ENCODE data around the gene CCDC74B.
"Not testable (repeated sequence)": the region's sequence is repeated elsewhere in the genome, so short reads cannot be mapped to it uniquely, and the experiment has no call there.

The CCDC74B gene

GRCh38 chr2:130137118-130137517, 7.8 kb downstream of the CCDC74B start:
- H3K4me3 ChIP-seq (ENCODE audit: low read depth, low read length); DNase-seq (ENCODE audit: low read depth): not testable (repeated sequence)

- DNase-seq (ENCODE audit: low read depth); H3K4me3 ChIP-seq (ENCODE audit: low read depth, low read length): not testable (repeated sequence)
These were observed 8.4 kb downstream of the CCDC74B start for GRCh38 chr2:130136546-130136945.

DNA sequence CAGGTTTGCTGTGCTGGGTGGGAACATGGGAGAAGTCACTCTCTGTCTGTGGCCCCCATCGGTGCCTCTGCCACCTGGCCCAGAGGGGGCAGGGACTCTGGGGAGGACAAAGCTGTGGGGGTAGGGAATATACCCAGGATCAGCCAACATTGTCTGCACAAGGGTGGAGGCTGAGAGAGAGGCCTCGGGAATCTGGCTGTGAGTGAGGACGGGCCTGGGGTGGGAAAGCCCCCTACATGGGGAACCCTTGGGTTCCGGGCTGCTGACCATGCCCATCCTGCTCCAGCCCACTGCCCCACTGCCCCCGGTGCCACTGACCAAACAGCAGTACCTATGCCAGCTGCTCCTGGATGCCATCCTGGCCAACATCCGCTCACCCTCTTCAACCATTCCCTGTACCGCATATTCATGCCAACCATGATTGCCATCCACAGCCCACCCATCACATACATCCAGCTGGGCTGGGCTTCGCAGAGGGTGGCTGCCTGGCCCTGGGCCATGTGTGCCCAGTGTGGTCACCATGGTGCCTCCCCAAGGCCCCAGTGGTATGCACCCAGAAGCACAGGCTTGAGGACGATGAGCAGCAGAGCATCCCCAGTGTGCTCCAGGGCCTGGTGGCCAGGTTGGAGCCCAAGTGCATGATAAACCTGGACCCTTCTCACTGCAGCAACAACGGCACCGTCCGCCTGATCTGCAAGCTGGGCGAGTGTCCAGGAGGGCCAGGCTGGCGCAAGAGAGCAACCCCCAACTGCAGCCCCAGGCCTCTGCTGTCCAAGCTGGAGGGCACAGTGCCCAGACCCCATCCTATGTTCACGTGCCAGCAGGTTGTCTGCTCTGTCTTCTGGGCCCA, 9.0 kb downstream of the CCDC74B start:
- TF ChIP-seq, protein P1, sequence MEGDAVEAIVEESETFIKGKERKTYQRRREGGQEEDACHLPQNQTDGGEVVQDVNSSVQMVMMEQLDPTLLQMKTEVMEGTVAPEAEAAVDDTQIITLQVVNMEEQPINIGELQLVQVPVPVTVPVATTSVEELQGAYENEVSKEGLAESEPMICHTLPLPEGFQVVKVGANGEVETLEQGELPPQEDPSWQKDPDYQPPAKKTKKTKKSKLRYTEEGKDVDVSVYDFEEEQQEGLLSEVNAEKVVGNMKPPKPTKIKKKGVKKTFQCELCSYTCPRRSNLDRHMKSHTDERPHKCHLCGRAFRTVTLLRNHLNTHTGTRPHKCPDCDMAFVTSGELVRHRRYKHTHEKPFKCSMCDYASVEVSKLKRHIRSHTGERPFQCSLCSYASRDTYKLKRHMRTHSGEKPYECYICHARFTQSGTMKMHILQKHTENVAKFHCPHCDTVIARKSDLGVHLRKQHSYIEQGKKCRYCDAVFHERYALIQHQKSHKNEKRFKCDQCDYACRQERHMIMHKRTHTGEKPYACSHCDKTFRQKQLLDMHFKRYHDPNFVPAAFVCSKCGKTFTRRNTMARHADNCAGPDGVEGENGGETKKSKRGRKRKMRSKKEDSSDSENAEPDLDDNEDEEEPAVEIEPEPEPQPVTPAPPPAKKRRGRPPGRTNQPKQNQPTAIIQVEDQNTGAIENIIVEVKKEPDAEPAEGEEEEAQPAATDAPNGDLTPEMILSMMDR (IDR thresholded peaks at IDR 0.05; ENCODE audit: insufficient read depth, low read depth, low read length, missing control alignments) = no peak
- no peak overlapping the region for H3K4me3 ChIP-seq (ENCODE audit: low read depth, low read length)
- DNase-seq (ENCODE audit: low read depth) = no peak

- DNase-seq (ENCODE audit: low read depth) = not testable (repeated sequence)
These were observed 15.6 kb downstream of the CCDC74B start, which contains the start of gene POTEF for GRCh38 chr2:130129120-130129829. POTEF (minus strand) TSS chr2:130129222; CDS start chr2:130120515, 8,707 bp downstream.

GRCh38 chr2:130128464-130128863, 16.4 kb downstream of the CCDC74B start:
- not testable (repeated sequence) for H3K4me3 ChIP-seq (ENCODE audit: low read depth, low read length); DNase-seq (ENCODE audit: low read depth)

More at GRCh38 chr2:130129120-130129829, 15.6 kb downstream of the CCDC74B start, which contains the start of gene POTEF:
- not testable (repeated sequence) for H3K4me3 ChIP-seq (ENCODE audit: low read depth, low read length)

DNA sequence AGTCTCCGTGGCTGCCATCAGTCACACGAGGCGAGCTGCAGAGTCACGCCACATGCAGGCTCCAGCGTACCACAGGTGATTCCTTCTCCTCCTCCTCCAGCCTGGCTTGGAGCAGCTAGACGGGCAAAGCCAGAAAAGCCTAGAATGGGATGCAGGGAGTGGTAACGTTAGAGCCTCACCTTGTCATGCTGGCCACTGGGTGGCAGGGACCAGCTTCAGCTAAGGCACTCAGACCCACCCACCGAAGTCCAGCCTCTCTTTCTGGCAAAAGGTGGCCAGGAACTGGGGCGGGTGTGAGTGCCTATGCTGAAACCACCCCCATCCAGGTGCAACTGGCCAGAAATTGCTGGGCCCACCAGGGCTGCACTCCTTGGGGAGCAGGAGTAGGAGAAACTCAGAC, 17.2 kb downstream of the CCDC74B start:
- not testable (repeated sequence) for DNase-seq (ENCODE audit: low read depth); H3K4me3 ChIP-seq (ENCODE audit: low read depth, low read length)

DNA sequence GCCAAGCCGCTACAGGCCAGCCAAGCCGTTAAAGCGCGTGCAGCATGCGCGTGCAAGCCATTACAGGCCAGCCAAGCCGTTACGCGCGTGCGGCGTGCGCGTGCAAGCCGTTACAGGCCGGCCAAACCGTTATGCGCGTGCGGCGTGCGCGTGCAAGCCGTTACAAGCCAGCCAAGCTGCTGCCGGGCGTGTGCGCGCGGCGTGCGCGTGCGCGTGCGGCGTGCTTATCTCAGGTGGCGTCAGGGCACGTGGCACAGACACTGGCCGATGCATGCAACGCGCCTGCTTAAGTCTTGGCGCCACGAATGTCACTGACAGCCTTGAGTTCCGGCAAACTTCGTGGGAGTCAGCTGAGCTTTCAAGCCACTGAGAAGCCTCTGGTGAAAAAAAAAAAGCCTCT, 24.0 kb downstream of the CCDC74B start:
- DNase-seq (ENCODE audit: low read depth); H3K4me3 ChIP-seq (ENCODE audit: low read depth, low read length): not testable (repeated sequence)

DNA sequence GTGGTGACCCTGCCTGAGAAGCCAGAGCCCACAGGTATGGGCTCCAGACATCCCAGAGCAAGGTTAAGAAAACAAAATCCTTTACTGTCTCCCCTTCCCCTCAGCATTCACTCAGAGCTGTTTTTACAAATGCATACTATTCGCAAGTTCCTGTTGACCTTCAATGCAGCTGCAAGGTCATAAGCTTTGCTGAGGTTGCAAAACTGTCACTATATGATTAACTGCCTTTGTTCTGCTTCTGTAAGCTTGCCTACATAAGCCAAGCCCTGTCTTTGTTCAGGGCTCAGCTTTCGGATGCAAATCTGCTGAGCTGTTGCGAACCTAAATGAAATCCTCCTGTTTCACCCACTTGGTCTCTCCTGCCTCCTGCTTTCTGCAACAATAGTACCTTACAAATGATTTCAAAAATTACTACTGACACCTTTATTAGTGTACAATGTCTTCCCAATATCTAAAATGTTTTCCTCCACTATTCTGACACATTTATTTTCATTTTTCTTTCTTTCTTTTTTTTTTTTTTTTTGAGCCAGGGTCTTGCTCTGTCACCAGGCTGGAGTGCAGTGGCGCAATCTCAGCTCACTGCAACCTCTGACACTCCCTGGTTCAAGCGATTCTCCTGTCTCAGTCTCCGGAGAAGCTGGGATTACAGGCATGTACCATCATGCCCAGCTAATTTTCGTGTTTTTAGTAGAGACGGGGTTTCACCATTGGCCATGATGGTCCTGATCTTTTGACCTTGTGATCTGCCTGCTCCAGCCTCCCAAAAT, 42.1 kb downstream of the CCDC74B start:
- not testable (repeated sequence) for H3K4me3 ChIP-seq (ENCODE audit: low read depth, low read length); DNase-seq (ENCODE audit: low read depth)
